KOPT-K1 (cell line): ENCODE results near the gene RFX1.

Experiments
- H3K27ac ChIP-seq: fragments of 200-600 bp; sonication (generic); 2 replicates; pipeline ENCODE4 v1.5.1; 2016; ENCODE audit warnings: antibody characterized with exemption, mild to moderate bottlenecking, low read depth, low read length; ENCODE audit not compliant: poor library complexity, severe bottlenecking
- H3K36me3 ChIP-seq: fragments of 200-600 bp; sonication (generic); 2 replicates; pipeline ENCODE4 v1.5.1; 2017; ENCODE audit warnings: antibody characterized with exemption, mild to moderate bottlenecking, low read length, moderate library complexity; ENCODE audit not compliant: insufficient read depth
- H3K9me3 ChIP-seq: fragments of 200-600 bp; sonication (generic); 2 replicates; pipeline ENCODE4 v1.5.1; 2017; ENCODE audit warnings: antibody characterized with exemption, low read length, mild to moderate bottlenecking; ENCODE audit not compliant: insufficient read depth, poor library complexity, severe bottlenecking

The RFX1 gene

DNA sequence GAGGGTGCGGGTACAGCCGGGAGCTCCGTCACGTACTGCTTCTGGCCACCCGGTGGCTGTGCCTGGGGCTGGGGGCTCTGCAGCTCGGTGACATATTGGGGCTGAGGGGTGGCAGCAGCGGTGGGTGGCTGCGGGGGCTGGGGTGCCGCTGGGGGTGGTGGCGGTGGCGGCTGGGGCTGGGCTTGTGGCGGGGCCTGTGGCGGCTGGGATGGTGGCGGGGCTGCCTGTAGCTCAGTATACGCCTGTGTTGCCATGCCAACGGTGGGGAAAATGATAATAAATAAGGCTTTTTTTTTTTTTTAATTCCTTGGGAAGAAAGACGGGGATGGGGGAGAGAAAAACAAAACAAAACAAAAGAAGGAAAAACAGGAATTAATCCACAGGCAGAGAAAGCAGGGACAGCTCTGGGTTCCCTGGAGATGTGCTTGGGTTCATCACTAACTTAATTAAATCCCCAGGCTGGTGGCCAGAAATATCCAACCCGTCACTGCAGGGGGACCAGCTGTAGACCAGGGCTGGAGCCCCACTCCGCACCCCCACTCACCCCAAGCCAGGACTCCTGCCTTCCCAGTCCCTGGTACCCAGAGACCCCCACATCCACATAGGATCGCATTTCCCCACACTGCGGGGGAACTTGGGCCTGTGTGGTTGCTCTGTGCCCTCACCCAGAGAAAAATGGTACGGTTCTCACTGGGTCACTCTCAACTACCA is 12.4 kb downstream of the RFX1 start:
- Histone ChIP-seq H3K27ac (peak overlapping the region; percentile 35), H3K9me3 (peaks cover under 1% of the 10 kb centered on the region), H3K36me3 (peaks cover 41% of the 10 kb centered on the region; the same call in 1 of the 2 replicates)

DNA sequence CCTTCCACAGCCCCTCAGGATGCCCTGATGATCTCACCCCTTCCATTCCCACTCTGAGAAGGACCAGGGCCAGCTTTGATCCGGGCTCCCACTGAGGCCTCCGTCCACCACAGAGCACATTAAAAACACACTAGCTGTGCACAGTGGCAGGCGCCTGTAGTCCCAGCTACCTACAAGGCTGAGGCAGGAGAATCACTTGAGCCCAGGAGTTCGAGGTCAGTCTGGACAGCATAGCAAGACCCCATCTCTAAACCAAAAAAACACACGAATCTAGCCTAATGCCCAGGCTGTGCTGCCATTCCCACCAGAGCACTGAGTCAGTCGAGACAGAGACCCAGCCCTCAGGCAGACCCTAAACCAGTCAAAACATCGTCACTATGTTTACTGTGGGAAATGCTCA is 14.1 kb downstream of the RFX1 start:
- Histone ChIP-seq H3K27ac (no peak overlapping the region), H3K36me3 (peaks cover 33% of the 10 kb centered on the region; the same call in 1 of the 2 replicates), H3K9me3 (no peaks in the 10 kb centered on the region)

DNA sequence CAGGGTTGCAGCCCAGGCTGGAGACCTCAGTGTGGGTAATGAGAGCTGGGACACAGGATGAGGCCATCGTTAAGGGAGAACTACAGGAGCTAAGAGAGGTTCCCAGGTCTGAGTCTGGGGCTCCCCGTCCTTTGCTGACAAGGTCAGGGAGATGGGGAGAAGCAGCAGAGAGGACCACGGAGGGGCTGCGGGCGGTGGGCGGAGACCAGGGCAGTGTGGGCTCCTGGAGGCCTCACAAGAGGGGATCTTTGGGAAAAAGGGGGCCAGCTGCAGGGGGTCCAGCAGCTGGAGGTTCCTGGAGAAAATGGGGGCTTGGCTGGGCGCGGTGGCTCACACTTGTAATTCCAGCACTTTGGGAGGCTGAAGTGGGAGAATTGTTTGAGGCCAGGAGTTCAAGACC is 16.0 kb downstream of the RFX1 start:
- H3K27ac ChIP-seq, result peak overlapping the region; percentile 98
- peaks cover 21% of the 10 kb centered on the region; the same call in 1 of the 2 replicates for H3K36me3 ChIP-seq
- no peaks in the 10 kb centered on the region for H3K9me3 ChIP-seq

DNA sequence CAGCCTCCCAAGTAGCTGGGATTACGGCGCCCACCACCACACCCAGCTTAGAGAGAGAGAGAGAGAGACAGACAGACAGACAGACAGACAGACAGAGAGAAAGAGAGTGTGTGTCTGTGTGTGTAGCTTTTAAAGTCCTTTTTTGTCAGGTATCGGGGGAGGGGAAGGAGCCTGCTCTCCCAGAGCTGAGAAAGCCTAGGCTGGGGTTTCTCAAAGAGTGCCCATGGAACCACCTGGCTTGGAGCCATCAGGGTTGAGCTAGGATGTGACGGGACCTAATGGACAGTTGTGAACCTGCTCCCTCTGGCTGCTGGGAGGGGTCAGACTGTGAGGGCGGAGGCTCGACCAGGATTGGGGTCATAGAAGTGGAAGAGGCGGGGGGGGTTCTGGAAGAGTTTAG is 16.6 kb downstream of the RFX1 start:
- H3K9me3 ChIP-seq, result no peaks in the 10 kb centered on the region
- H3K36me3 ChIP-seq, result peaks cover 19% of the 10 kb centered on the region; the same call in 1 of the 2 replicates
- peak overlapping the region; percentile 98 for H3K27ac ChIP-seq

DNA sequence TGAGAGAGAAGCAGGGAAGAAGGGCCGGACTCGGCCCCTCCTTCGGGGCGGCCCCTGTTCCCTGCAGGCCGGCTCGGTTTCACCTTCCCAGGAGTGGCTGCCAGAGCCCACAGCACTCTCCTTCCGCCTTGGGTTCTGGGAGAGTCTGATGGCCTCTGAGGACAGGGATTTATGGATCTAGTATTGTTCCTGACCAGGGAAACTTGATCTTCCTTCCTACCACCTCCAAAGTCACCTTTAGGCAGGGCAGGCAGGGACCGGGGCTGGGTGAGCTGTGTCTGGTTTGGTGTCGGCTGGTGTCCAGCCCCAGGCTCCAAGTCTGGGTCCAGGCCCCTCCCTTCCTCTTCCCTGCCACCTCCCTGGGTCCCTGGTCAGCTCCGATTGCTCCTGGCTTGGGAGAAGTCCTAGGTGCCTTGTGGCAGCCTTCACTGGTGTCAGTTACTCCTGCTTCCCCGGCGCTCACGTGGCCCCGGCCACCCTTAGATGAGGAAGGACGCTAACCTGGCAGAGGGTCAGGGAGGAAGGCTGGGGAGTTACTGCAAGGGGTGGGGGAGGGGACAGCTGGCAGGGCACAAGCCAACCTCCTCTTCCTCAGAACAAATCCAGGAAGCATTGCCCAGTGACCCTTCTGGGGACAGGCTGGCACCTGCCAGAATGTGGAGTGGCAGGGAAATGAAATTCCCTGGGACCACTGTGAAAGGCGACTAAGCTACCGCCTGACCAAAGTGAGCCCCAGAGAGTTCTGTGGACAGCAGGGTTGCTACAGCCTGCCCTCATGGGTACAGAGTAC is 18.8 kb downstream of the RFX1 start:
- H3K9me3 ChIP-seq, result no peaks in the 10 kb centered on the region
- H3K27ac ChIP-seq, result peak overlapping the region; percentile 98

DNA sequence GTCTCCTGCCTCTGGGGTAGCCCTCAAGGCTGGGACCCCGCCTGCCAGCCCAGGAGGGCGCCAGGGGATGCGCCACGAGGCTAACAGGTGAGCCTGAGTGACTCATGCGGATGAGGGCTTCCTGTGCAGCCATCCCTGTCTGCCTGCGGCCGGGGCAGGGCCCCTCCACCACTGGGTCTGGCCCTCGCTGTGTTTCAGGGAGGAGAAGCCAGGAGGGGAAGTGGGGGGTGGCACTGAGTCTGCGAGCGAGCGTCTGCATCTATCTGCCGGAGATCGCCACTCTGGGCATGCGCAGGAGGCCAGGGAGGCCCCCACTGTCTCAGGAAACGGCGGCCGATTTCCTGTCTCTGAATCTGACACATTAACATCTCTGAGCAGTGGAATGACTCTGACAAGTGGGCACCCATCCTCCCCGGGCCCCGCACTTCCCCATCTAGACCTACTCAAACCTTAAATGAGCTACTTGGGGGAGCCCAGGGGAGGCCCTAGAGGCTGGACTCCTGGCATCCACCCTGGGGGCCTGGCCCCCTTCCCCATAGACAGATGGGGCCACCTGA is 19.7 kb downstream of the RFX1 start:
- peaks cover 5% of the 10 kb centered on the region; the same call in 1 of the 2 replicates for H3K36me3 ChIP-seq

More for the DNA sequence above, 18.8 kb downstream of the RFX1 start:
- H3K36me3 ChIP-seq, result peaks cover 13% of the 10 kb centered on the region; the same call in 1 of the 2 replicates

DNA sequence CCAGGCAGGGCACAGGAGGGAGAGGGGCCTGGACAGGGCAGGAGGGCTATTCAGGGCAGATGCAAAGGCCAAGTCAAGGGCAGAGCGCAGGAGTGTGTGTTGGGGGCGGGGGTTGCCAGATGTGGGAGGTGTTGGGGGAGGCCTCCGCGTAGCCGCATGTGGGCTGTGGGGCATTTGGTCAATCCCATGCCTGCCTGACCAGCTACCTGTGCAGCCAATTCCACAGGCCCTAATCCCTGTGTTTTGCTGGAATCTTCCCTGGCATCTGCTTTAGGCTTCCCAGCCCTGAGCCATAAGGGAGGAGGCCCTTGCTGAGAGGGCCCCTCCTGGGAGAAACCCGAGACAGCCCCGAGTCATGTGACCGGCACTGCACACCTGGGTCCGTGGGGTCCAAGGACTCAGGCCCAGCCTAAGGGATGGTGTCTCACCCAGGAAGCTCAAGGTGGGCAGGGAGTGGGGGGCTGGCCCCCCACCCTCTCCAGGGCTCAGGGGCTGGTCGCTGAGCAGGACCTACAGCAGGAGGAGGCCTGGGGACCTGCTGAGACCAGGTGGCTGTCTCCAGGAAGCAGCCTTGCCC is 20.3 kb downstream of the RFX1 start:
- Histone ChIP-seq H3K9me3 (no peaks in the 10 kb centered on the region), H3K27ac (peak overlapping the region; percentile 98), H3K36me3 (peaks cover 1% of the 10 kb centered on the region; the same call in 1 of the 2 replicates)

More for the DNA sequence above, 19.7 kb downstream of the RFX1 start:
- no peaks in the 10 kb centered on the region for H3K9me3 ChIP-seq
- H3K27ac ChIP-seq, result peak overlapping the region; percentile 98

DNA sequence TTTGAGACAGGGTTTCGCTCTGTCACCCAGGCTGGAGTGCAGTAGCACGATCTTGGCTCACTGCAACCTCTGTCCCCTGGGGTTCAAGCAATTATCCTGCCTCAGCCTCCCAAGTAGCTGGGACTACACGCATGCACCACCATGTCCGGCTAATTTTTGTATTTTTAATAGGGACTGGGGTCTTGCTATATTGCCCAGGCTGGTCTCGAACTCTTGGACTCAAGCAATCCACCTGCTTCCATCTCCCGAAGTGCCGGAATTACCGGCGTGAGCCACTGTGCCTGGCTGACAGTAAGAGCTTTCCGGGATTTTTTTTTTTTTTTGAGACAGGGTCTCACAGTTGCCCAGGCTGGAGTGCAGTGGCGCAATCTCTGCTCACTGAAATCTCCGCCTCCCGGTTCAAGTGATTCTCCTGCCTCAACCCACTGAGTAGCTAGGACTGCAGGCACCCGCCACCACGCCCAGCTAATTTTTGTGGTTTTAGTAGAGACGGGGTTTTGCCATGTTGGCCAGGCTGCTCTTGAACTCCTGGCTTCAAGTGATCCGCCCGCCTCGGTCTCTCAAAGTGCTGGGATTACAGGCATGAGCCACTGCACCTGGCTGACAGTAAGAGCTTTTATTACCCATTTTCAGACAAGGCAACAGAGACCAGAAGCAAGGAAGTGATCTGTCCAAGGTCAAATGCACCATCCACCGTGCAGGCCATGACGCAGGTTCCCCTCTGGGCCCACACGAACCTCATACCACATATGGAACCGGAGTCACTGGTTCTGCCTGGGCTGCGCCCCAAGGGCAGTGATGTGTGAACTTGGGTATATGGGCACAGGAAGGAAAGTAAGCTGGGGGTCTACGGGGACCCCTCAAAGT is 21.0 kb downstream of the RFX1 start:
- Histone ChIP-seq H3K27ac (peak overlapping the region; percentile 98), H3K9me3 (no peaks in the 10 kb centered on the region)

DNA sequence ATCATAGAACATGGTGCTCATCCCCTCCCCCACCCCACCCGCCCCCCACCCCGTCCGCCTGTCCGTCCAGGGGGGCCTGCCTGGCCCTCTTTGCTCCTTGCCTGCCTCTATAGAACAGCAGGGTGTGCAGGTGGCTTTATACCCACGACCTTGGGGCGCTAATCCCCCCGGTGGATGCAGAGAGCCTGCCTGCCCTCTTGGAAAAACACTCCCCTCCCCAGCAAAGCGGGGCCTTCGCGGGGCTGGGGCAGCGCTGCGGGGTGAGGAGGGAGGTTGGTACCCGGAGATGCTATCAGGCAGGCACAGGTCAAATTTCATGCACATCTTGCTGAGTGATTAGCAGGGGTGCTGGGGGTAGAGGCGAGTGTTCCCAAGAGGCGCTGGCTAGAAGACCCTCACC is 21.9 kb downstream of the RFX1 start:
- peaks cover 13% of the 10 kb centered on the region; the same call in 1 of the 2 replicates for H3K36me3 ChIP-seq
- no peaks in the 10 kb centered on the region for H3K9me3 ChIP-seq
- peak overlapping the region; percentile 98 for H3K27ac ChIP-seq

More for the DNA sequence above, 21.0 kb downstream of the RFX1 start:
- H3K36me3 ChIP-seq, result peaks cover 4% of the 10 kb centered on the region; the same call in 1 of the 2 replicates

DNA sequence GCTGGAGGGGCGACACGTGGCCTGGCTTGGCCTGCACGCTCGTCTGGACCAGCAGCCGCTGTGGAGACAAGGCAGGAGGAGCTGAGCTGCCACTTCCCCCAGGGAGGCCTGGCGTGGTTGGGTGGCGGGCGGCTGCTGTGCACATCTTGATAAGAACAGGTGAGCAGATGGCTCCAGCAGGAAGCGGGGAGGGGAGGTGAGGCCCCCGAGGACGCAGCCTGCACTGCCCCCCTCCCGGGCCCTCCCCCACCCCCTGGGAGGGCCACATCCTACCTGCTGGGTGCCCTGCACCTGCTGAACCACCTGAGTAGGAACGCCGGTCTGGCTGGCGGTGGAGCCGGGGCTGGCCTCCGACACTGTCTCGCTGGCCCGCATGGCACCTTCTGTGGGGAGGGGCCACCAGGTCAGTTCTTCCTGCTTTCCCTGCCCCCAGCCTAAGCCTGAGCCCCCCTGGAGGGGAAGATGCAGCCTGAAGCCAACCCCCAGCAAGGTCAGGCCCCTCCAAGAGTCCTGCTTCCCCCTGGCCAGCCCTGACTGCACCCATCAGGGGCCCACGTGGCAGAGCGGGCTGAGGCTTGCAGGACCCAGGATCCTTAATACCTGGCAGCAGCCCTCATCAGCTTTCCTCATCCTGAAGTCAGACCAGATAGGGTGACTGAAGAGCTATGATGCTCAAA is 22.8 kb downstream of the RFX1 start:
- Histone ChIP-seq H3K27ac (peak overlapping the region; percentile 68), H3K9me3 (no peaks in the 10 kb centered on the region), H3K36me3 (peaks cover 13% of the 10 kb centered on the region; the same call in 1 of the 2 replicates)

DNA sequence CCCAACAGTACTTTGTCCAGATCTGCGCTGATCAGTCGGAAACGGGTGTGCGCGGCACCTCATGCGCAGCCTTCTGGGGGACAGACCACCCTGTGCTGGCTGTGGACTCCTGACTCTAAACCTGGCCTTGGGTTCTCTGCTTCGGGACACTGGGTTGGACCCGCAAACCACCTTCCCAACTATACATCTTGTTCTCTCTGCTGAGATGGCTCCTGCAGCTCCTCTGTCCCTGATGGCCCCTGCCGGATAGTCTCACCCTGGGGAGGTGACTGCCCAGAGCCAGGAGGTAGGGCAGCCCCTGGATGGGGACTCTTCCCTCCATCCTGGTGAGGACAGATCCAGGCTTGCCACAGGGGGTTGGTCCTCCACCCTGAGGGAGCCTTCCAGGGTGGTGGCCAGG is 23.3 kb downstream of the RFX1 start:
- no peaks in the 10 kb centered on the region for H3K9me3 ChIP-seq
- peak overlapping the region; percentile 68 for H3K27ac ChIP-seq
- peaks cover 13% of the 10 kb centered on the region; the same call in 1 of the 2 replicates for H3K36me3 ChIP-seq

DNA sequence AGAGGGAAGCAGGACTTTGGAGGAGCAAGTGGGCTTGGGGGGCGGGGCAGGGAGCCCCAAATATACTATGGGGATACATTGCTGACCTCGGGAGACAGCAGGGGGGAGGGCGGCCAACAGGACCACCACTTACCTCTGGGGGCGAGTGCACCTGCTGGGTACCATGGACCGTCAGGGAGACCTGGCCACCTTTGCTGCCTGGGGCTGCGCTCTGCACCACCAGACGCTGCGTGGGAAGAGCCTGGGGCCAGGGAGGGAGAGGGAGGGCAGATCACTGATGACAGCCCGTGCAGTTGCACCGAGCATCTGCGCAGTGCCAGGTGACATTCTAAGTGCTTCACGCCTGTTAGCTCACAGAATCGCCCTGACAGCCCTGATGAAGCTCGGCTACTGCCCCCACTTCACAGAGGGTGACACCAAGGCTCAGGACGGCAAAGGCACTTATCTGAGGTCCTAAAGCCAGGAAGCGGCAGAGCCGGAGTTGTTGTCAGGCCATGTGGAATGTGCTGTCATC is 24.1 kb downstream of the RFX1 start:
- no peaks in the 10 kb centered on the region for H3K9me3 ChIP-seq
- peak overlapping the region; percentile 34 for H3K27ac ChIP-seq
- peaks cover 13% of the 10 kb centered on the region; the same call in 1 of the 2 replicates for H3K36me3 ChIP-seq

DNA sequence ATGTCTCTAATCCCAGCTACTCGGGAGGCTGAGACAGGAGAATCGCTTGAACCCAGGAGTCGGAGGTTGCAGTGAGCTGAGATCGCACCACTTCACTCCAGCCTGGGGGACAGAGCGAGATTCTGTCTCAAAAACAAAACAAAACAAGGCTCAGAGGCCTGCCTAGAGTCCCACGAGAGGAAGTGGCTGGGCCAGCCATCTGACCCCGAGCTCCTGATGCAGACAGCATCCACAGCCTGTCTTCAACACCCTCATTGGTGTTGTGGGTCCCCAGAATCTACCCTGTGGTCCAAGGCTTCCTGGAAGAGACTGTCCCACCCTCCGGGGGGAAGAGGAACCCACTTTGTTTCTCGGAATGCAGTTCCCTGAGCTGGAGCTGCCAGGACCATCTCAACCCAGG is 24.7 kb downstream of the RFX1 start:
- Histone ChIP-seq H3K27ac (peak overlapping the region; percentile 34), H3K36me3 (peaks cover 13% of the 10 kb centered on the region; the same call in 1 of the 2 replicates), H3K9me3 (no peaks in the 10 kb centered on the region)
